C4-2B (cell line): ENCODE results near the gene KDM4C.

Experiments used
- H3K27ac ChIP-seq: fragments of 450-650 bp; 2 replicates; pipeline ENCODE4 v1.5.1; 2017
- CTCF ChIP-seq: fragments of 450-650 bp; conservative IDR thresholded peaks from 2 replicates; pipeline ENCODE4 v1.5.1; 2017; ENCODE audit warnings: mild to moderate bottlenecking
- ZFX ChIP-seq: fragments of 450-650 bp; IDR thresholded peaks from 2 replicates; pipeline ENCODE4 v1.6.1; 2017

KDM4C gene

GRCh38 chr9:6930827-6931226 is 173.1 kb downstream of the KDM4C start:
- TF ChIP-seq CTCF (no peak), ZFX (no peak)
- H3K27ac ChIP-seq: no peak overlapping the region

DNA sequence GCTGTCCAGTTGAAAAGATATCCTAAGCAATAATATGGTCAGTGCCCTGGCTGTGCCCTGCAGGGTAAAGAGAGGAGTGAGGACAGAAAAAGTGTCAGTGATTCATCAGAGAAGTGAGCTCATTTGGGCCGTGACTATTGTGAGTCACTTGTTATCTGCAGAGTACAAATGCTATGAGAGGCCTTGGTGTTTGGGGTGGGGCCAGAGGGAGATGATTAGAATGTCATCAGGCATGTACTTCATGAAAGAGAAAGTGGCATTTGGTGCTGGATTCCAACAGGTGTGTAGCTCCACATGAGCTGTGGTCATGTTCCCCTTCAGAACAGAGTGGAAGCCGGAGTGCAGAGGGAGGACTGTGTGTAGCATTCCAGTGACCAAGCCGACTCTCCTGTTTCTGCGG is 174.1 kb downstream of the KDM4C start:
- TF ChIP-seq CTCF (no peak), ZFX (no peak)
- H3K27ac ChIP-seq: no peak overlapping the region

DNA sequence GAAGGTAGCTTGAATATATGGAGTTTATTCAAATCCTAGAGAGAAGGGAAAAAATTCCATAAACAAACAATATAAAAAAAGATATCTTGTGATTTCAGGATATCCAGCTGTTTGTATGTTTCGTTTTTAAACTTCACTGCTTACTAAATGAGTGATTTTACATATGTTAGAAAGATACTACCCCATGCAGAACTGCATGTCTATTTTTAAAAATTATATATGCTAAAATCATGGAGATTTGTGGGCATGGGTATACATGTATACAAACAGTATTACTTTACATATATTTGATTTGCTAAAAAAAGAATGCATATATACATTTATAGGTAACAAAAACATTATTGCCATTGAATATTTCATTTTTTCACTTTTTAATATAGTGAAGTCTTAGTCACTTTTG is 178.3 kb downstream of the KDM4C start:
- TF ChIP-seq ZFX (no peak), CTCF (no peak)
- H3K27ac ChIP-seq: no peak overlapping the region

GRCh38 chr9:6937209-6937608 is 179.4 kb downstream of the KDM4C start:
- TF ChIP-seq CTCF (no peak), ZFX (no peak)
- H3K27ac ChIP-seq: no peak overlapping the region

- H3K27ac ChIP-seq: no peak overlapping the region
- no peak for TF ChIP-seq CTCF
- TF ChIP-seq ZFX: no peak
Measured at GRCh38 chr9:6938447-6938846, 180.7 kb downstream of the KDM4C start.

- no peak for TF ChIP-seq ZFX
- TF ChIP-seq CTCF: no peak
- H3K27ac ChIP-seq: no peak overlapping the region
Measured at GRCh38 chr9:6938873-6939272, 181.1 kb downstream of the KDM4C start.

- no peak for TF ChIP-seq ZFX
- no peak for TF ChIP-seq CTCF
- H3K27ac ChIP-seq: no peak overlapping the region
Measured at GRCh38 chr9:6941501-6941900, 183.7 kb downstream of the KDM4C start.

DNA sequence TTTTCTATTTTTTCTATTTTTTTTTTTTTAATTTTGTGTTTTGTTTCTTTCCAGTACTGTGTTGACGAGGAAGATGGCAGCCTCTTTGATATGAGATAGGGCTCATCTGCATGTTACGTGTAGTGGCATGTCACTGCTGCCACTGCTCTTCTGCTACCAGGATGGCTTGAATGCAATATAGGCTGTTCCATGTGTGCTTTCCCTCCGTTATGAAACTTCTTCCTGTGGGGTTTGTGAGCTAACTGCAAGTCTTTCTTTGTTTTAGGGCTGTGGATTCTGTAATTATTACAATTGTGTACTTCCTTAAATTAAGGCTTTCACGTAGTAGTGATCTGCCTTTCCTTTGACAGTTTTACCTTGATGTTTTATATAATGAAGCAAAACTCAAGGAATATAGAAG is 184.6 kb downstream of the KDM4C start:
- TF ChIP-seq ZFX: no peak
- no peak for TF ChIP-seq CTCF
- H3K27ac ChIP-seq: no peak overlapping the region
